GM06990 (cell line): Measurements from ENCODE around the gene ZNF524.
A peak's percentile ranks its signal among the peaks of the same experiment; 100 is the strongest.

Experiments
- DNase-seq: peaks from one replicate; pipeline ENCODE4 v3.0.0-alpha.2; 2011; ENCODE audit not compliant: insufficient read length; ENCODE audit errors: extremely low read depth
- H3K27me3 ChIP-seq: replicated peaks from 2 replicates; pipeline ENCODE4 v1.6.0; 2011; ENCODE audit warnings: low read length; ENCODE audit not compliant: control insufficient read depth, insufficient read depth
- H3K36me3 ChIP-seq: 2 replicates; pipeline ENCODE4 v1.5.1; 2011; ENCODE audit warnings: low read length; ENCODE audit not compliant: control insufficient read depth, insufficient read depth
- H3K4me3 ChIP-seq: replicated peaks from 2 replicates; pipeline ENCODE4 v1.5.1; 2011; ENCODE audit warnings: low read depth, mild to moderate bottlenecking, control low read depth, low read length
- CTCF ChIP-seq: IDR thresholded peaks from 2 replicates; pipeline ENCODE4 v1.5.1; 2011; ENCODE audit warnings: low read length, control low read depth, mild to moderate bottlenecking, inconsistent platforms; ENCODE audit not compliant: insufficient read depth, poor library complexity, severe bottlenecking

Gene ZNF524

GRCh38 chr19:55602104-55603001 is 2.3 kb downstream of the ZNF524 start:
- H3K36me3 ChIP-seq: peaks cover 7% of the 10 kb centered on the region
- TF ChIP-seq CTCF: no peak
- H3K4me3 ChIP-seq: no peak overlapping the region
- no peaks in the 10 kb centered on the region for H3K27me3 ChIP-seq
- no peak for DNase-seq

DNA sequence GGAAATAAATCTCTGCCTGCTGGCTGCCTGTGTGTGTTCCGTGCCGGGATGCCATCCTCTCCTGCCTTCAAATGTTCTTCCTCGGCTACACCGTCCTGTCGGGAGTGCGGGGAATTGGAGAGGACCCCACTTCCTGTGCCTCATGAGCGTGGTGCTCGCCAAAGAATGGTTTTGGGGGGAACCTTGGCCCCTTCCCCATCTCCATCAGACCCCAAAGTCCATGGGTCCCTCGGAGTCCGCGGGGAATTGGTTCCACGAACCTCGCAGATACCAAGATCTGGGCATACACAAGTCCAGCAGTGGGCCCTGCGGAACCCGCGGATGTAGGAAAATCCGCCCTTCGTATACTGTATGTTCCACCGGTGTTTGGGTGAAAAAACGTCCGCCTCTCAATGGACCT is 3.0 kb downstream of the ZNF524 start:
- Histone ChIP-seq H3K27me3 (no peaks in the 10 kb centered on the region), H3K4me3 (no peak overlapping the region), H3K36me3 (peaks cover 5% of the 10 kb centered on the region)
- no peak for TF ChIP-seq CTCF
- no peak for DNase-seq

DNA sequence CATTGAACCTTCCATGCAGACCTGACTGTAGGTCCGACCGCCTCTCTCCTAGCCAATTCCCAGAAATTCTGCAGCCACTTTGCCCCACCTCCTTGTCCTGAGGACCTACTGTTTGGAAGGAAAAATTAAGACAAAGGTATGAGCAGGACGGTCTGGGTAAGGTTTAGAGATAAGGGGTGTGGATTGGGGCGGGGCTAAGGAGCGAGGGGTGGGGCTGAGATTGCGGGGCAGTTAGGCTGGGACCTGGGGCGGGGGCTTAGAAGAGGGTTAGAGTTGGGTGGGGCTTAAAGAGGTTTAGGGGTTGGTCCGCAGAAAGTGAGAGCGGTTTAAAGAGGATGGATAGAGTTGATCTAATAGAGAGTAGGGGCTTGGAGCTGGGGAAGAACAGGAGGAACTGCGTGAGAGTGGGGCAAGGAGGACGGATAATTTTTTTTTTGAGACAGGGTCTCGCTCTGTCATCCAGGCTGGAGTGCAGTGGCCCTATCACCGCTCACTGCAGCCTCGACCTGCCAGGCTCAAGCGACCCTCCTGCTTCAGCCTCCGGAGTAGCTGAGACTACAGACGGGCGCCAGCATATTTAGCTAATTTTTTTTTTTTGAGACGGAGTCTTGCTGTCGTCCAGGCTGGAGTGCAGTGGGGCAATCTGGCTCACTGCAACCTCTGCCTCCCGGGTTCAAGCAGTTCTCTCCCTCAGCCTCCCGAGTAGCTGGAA is 3.6 kb downstream of the ZNF524 start:
- no peak for TF ChIP-seq CTCF
- H3K4me3 ChIP-seq: no peak overlapping the region
- DNase-seq: no peak
- H3K27me3 ChIP-seq: no peaks in the 10 kb centered on the region
- H3K36me3 ChIP-seq: peaks cover 5% of the 10 kb centered on the region

DNA sequence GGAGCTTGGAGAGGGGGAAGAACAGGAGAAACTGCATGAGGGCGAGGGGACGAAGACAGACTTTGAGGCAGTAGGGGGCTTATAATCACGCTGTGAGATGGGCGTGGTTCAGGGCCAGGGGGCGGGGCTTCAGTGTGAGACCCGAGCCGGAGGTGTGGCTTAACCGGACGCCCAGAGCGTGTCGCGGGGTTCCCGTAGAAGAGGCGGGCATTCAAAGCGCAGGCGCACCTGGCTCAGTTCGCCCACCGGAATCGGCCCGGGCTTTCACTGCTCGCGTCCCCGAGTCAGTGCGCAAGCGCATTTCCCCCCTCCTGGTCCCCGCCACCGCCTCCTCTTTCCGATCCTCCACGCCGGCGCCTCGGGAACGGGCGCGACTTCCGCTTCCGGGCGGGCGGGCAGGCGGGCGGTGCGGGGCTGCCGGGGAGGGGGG is 5.1 kb downstream of the ZNF524 start:
- peak; percentile 98 for DNase-seq
- Histone ChIP-seq H3K4me3 (peak overlapping the region; percentile 90), H3K27me3 (no peaks in the 10 kb centered on the region), H3K36me3 (peaks cover 7% of the 10 kb centered on the region)
- TF ChIP-seq CTCF: no peak

GRCh38 chr19:55605637-55606470 is 5.8 kb downstream of the ZNF524 start, which contains the start of gene ZNF865:
TSS of gene ZNF865 (plus strand) at chr19:55605647. CDS start at chr19:55613619, 7,972 bp downstream.
- peak; percentile 70 for DNase-seq
- H3K27me3 ChIP-seq: no peaks in the 10 kb centered on the region
- peak within 1 kb of the TSS; percentile 90 for H3K4me3 ChIP-seq

More at GRCh38 chr19:55605637-55606470, 5.8 kb downstream of the ZNF524 start, which contains the start of gene ZNF865:
- peaks cover 7% of the 10 kb centered on the region for H3K36me3 ChIP-seq
- TF ChIP-seq CTCF: peak; percentile 84
